HepG2 (cell line): ENCODE measurements around the gene HPGD.

Experiments
- CTCF ChIP-seq: sonication (generic); formaldehyde crosslinking; IDR thresholded peaks from 2 replicates; pipeline ENCODE4 v1.5.0; 2020; ENCODE audit warnings: mild to moderate bottlenecking, missing genetic modification reagents, moderate library complexity
- HINFP ChIP-seq: sonication (generic); formaldehyde crosslinking; IDR thresholded peaks from 2 replicates; pipeline ENCODE4 v1.4.0; 2020; ENCODE audit warnings: low read depth, mild to moderate bottlenecking, missing genetic modification reagents
- POLR2A ChIP-seq, 2 experiments: IDR thresholded peaks; 2 replicates each; pipeline ENCODE4 v1.6.1; 2011; ENCODE audit warnings: low read depth in 2 of 2, low read length in 2 of 2, mild to moderate bottlenecking in 1 of 2, moderate library complexity in 1 of 2; ENCODE audit not compliant: insufficient read depth in 1 of 2
- SIN3A ChIP-seq: IDR thresholded peaks from 2 replicates; pipeline ENCODE4 v1.6.1; 2011; ENCODE audit warnings: low read depth, mild to moderate bottlenecking, control low read depth, low read length, borderline replicate concordance
- ZNF138 ChIP-seq: sonication (generic); formaldehyde crosslinking; IDR thresholded peaks from 2 replicates; pipeline ENCODE4 v1.5.0; 2020; ENCODE audit warnings: mild to moderate bottlenecking, low read depth, missing genetic modification reagents
- ZNF296 ChIP-seq: sonication (generic); formaldehyde crosslinking; conservative IDR thresholded peaks from 2 replicates; pipeline ENCODE4 v1.5.0; 2020; ENCODE audit warnings: mild to moderate bottlenecking, missing genetic modification reagents

GRCh38 chr4:174554231-174554728 is 32.0 kb upstream of the HPGD start:
- TF ChIP-seq CTCF (CRISPR knock-in tag) (no peak), ZNF138 (CRISPR knock-in tag) (no peak), SIN3A (no peak), POLR2A (IDR thresholded peaks at IDR 0.05; ENCODE audit: insufficient read depth in 1 of 2, low read depth in 2 of 2, low read length in 2 of 2) (no peak), ZNF296 (CRISPR knock-in tag) (no peak), HINFP (CRISPR knock-in tag) (no peak)
